GM12864 (cell line): ENCODE data around the gene RBFOX1.

Experiments used
- DNase-seq: peaks from one replicate; pipeline ENCODE4 v3.0.0-alpha.2; 2011; ENCODE audit warnings: low read depth
- H3K4me3 ChIP-seq: 2 replicates; pipeline ENCODE4 v1.5.1; 2011; ENCODE audit warnings: mild to moderate bottlenecking, low read depth, low read length, control low read depth
- TF ChIP-seq, protein P1 (sequence below): IDR thresholded peaks from 2 replicates; pipeline ENCODE4 v1.5.1; 2011; ENCODE audit warnings: low read depth, mild to moderate bottlenecking, moderate library complexity, low read length, control low read depth, inconsistent platforms; ENCODE audit errors: missing control alignments

The RBFOX1 gene

DNA sequence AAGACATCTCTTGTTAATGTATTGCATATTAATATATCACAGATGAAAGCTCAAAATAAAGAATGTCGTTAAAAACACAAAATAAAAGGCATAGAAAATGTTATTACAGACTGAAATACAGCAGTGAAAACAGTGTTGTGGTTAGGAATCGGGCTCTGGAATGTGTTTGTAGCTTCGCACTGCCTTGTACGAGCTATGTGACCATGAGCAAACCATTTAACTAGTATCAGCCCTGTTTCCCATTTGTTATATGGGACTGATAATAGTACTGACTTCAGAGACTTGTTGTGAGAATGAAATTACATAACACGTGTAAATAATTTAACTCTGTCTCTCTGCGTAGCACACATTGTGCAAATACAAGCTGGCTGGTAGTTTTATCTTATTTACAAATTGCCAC is 648 bp upstream of the RBFOX1 start:
- no peak overlapping the region for H3K4me3 ChIP-seq

DNA sequence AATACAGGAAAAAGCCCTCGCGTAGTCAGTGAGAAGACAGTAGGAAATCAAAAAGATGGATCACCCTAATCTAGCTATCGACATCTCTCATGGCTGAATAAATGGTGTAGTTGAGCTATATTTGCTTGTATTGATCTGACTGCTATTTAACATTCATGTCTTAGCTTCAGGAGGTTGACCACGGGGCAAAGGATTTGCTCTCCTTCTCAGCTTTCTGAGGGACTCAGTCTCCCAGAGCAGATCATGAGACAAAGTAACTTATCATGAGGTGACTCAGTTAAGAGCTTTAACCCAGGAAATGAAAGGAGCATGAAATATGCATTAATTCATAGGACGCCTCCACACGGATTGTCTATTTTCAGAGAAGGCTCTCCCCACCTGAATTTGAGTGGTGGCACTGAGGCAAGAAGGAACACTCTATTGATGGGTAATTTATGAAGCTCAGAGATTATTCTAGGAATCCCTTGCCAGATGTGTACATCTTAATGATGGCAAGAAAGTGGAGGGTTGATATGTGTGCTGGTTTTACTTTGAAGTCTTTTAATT is 608 bp downstream of the RBFOX1 start:
- no peak for DNase-seq
- TF ChIP-seq, protein P1, sequence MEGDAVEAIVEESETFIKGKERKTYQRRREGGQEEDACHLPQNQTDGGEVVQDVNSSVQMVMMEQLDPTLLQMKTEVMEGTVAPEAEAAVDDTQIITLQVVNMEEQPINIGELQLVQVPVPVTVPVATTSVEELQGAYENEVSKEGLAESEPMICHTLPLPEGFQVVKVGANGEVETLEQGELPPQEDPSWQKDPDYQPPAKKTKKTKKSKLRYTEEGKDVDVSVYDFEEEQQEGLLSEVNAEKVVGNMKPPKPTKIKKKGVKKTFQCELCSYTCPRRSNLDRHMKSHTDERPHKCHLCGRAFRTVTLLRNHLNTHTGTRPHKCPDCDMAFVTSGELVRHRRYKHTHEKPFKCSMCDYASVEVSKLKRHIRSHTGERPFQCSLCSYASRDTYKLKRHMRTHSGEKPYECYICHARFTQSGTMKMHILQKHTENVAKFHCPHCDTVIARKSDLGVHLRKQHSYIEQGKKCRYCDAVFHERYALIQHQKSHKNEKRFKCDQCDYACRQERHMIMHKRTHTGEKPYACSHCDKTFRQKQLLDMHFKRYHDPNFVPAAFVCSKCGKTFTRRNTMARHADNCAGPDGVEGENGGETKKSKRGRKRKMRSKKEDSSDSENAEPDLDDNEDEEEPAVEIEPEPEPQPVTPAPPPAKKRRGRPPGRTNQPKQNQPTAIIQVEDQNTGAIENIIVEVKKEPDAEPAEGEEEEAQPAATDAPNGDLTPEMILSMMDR = no peak
- no peak overlapping the region for H3K4me3 ChIP-seq

More for the DNA sequence above, 648 bp upstream of the RBFOX1 start:
- TF ChIP-seq, protein P1 = no peak
- DNase-seq = no peak

DNA sequence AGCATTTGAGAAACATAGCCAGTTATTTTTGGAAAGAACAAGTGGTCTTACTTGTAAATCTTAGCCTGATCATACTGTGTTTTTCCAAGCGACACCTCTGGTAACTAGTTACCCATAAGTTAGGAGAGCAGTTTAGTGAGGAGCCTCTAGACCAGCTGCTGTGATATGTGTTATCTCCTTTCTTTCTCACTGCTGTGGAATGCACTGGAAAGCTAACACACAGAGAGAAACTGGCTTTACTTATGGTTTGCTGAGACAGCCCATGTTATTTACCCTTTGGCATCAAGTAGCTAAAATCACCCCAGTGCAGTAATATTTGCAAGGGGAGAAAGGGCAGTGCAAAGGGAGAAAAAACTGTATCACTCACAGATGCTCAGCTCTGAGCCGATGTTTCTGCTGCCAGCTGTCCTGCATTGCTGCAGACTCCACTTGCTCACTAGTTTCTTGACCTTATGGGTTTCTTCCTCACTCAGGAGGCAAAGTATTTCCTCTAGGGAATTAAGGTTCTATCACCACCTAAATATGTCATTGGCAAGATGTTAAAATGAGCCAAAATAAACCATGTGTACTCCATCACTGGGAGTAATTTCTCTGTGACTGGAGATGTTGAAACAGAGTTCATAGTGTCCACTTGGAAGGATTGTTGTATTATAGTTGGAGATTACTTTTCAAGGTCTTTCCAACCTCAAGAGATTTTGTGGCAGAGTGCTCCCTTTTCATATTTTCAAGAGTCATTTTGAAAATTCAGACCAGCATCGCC is 2.3 kb downstream of the RBFOX1 start:
- TF ChIP-seq, protein P1 = no peak

DNA sequence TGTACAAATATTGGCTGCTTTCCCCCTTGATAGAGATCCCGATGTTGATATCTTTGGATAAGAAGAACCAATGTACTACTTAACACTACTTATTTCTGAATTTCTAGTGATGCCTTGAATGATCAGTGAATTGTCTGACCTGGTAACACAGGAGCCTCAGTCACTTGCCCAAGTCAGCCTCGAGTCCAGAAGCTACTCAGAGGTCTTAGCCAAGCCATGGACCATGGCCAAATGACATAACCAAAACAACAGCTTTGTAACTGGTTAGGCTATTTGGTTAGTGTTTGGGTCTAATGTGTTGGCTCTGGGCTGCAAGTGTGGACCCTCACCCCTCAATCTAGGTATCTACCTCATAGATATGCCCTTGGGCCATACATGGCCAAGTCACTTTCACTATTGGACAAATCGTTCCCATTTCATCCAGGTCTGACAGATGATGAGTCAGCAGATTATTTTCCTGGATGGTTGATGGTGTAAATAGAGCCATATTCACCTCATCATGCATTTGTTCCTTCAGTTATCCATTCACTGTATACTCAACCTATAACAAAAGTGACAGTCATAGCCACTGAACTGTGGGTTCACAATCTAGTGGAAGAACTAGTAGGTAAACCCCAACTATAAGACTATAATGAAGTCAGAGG is 3.5 kb downstream of the RBFOX1 start:
- TF ChIP-seq, protein P1 = no peak
- no peak for DNase-seq
- no peak overlapping the region for H3K4me3 ChIP-seq

More for the DNA sequence above, 2.3 kb downstream of the RBFOX1 start:
- no peak for DNase-seq
- no peak overlapping the region for H3K4me3 ChIP-seq

DNA sequence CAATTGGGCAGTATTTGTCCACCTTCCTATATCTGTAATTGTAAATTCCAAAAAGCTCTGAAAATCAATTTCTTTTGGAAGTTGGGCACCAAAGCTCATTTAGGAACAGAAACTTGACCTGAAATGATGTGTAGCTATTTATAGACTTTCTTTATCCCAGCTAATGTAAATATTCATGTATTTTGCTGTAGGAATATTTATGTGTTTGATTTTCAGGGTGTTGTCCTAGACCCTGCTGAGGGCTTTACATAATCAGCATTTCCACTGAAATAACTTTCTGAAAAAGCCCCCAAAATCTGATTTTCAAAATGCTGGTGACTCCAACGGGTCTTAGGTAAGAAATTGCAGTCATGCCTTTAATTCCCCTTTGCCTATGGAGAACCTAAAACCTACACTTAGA is 4.1 kb downstream of the RBFOX1 start:
- H3K4me3 ChIP-seq = no peak overlapping the region
- TF ChIP-seq, protein P1 = no peak
- DNase-seq = no peak

DNA sequence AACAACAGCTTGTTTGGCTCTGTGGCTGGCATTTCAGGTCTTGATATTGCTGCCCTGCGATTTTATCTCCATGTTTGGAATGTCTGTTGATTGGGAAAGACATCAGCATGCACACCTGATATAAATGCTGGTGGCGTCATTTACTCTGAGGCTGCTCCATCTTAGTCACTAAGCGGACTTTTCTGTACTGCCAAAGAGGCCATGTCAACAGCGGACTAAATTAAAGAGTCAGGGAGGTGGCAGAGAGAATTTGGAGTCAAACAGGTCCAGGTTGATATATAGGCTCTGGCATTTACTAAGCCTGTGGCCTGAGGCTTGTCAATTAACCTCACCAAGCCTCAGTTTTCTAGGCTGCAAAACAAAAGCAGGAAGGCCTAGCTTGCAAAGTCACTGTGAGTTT is 6.2 kb downstream of the RBFOX1 start:
- DNase-seq = no peak
- no peak overlapping the region for H3K4me3 ChIP-seq
- TF ChIP-seq, protein P1 = no peak

DNA sequence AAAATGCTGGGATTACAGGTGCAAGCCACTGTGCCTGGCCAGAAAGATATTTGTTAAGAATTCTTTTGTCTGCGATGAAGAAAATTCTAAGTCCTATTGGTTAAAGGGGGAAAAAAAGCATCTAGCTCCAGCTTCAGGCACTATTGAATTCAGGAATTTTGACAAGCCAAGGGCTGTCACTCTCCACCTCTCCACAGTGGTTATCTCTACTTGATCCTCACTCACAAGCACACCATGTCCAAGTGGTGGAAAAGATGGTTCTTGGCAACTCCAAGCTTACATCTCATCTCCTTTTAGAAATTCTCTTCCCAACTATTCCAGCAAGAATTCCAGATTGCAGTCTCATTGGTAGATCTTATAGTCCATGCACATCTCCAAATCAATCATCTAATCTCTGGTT is 7.1 kb downstream of the RBFOX1 start:
- TF ChIP-seq, protein P1 = no peak
- no peak for DNase-seq
- H3K4me3 ChIP-seq = no peak overlapping the region
